ENCODE results near the gene TMEM132D.

Gene TMEM132D

DNA sequence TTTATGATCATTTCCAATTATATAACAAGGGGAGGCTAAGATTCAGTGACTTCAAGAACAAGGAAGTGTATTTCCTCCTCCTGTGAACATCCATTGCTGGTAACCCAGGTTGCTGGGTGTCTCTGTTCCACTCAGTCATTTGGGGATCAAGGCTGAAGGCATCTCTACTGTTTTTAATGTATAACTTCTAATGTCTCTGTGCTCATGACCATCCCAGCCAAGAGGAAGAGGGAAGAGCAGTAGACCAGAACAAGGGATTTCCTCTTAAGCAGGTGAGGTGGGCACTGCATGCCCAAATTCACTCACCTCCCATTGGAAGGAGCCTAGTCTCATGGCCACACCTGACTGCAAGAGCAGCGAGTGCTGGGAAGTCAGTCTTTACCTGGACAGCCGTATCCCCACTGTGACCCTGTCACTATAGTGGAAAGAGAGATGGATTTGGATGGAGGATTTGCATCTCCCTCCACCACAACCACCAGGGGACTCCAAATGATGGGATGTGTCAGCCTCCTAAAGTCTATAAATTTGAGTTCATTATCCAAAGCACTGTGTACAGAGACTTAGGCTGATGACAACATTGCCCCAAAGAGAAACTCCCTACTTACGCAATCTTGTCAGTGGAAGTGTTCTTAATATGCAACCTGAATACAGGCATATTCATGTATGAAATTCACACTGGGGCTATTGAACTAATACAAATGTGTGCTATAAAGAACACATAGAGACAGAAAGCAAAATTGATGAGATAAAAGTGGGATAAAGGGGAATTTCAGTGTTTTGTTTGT is 368.7 kb downstream of the TMEM132D start:
- no peak for DNase-seq (ENCODE audit: low spot score)

- no peak for DNase-seq (ENCODE audit: low spot score)
Observed at GRCh38 chr12:129532707-129533499, 370.9 kb downstream of the TMEM132D start.

GRCh38 chr12:129532082-129532481 is 371.7 kb downstream of the TMEM132D start:
- DNase-seq (ENCODE audit: low spot score) = no peak

DNA sequence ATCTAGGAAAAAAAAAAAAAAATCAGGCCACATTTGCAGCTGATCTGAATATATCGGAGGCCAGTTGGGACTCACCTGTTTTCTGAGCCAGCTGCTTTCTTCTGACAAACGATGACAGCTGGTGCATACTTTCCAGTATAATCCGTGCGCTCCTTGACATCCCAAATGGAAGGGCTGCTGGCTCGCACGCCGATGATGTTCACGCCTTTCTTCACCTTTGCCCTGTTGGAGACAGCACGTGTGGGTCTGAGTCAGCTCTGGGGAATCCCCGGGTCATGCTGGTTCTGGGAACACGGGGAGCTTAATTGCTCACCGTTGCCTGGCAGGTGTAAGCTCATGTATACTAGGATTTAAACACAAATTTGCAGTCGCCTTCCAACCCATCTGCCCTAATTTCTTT is 372.8 kb downstream of the TMEM132D start:
- DNase-seq (ENCODE audit: low spot score) = no peak

DNA sequence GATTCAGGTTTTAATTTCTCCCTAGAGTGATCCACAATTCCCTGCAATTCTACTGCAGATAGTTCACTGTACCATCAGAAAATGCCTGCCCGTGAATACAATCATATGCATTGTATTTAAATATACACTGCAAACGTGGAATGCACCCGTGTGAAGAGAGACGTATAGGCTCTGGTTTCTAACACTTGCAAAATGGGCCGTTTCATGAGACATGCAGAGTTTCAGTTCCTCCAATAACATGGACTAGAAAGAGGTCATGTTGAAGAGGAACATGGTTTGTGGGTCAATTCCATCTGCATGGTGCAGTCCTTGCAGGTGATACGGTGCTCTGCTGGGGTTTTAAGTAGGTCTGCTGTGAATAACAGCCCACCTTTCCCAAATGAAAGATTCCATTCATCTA is 373.3 kb downstream of the TMEM132D start:
- no peak for DNase-seq (ENCODE audit: low spot score)

- DNase-seq (ENCODE audit: low spot score) = no peak
Observed at GRCh38 chr12:129527506-129527905, 376.3 kb downstream of the TMEM132D start.

DNA sequence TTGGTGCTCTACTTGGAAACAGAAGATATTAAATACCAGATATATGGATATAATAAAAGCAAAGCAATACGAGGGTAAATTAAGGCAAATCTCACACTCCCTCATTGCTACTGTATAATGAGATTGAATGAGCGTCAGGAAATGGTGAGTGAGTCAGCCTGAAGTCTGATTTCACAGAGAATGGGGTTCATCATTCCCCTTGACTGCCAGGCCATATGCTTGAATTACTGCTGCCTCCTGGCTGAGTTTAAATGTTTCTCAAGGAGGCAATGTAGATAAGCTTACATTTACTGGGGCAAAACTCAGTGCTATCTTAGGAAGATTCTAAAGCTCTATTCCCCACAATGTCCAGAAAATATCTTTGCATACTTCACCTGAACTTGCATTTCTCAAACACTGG is 380.2 kb downstream of the TMEM132D start:
- no peak for DNase-seq (ENCODE audit: low spot score)

GRCh38 chr12:129520739-129521138 is 383.1 kb downstream of the TMEM132D start:
- DNase-seq (ENCODE audit: low spot score) = no peak

- no peak for DNase-seq (ENCODE audit: low spot score)
Observed at GRCh38 chr12:129503802-129504201, 400.0 kb downstream of the TMEM132D start.

GRCh38 chr12:129496226-129496625 is 407.6 kb downstream of the TMEM132D start:
- no peak for DNase-seq (ENCODE audit: low spot score)

GRCh38 chr12:129494766-129495165 is 409.1 kb downstream of the TMEM132D start:
- no peak for DNase-seq (ENCODE audit: low spot score)

GRCh38 chr12:129494260-129494659 is 409.6 kb downstream of the TMEM132D start:
- DNase-seq (ENCODE audit: low spot score) = no peak

DNA sequence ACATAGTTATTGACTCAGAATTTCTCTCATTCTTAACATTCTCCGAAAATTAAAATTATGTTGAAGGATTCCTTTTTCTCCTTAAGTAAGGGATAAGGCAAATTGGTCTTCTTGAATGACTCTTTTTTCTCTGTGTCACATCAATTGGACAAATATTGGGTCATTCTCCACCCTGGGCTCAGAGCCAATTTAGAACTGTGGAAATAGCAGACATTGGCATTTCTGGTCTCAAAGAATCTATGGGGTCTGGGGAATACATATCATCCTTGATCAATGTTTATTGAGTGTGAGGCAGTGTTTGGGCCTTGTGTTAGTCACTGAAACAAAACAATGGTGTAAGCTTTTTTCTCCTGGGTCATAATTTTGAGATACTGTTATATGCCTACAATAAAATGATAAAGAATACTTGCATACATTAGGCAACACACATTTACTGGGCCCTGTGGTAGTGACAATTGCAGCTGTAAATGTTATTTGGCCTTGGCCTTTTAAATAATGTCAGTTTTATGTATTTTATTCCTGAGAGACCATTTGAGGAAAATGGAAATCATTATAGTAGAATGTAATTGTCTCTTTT is 414.6 kb downstream of the TMEM132D start:
- DNase-seq (ENCODE audit: low spot score) = no peak

DNA sequence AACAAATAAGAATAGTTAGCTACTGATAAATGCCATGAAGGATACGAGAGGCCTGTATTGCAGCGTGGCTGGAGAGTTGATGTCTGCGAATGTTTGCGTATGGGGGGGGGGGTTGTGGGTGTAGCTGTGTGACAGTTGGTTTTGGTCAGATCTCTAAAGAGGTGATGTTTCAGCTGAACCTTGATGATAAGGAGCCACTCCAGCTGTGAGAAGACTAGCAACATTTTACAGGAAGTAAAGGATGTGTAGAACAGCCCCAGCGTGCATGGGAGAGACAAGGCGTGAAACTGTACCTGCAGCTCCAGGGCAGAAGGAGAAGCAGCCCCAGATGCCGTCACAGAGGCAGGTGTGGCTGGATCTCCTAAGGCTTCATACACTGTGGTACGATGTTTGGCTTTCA is 416.9 kb downstream of the TMEM132D start:
- no peak for DNase-seq (ENCODE audit: low spot score)

DNA sequence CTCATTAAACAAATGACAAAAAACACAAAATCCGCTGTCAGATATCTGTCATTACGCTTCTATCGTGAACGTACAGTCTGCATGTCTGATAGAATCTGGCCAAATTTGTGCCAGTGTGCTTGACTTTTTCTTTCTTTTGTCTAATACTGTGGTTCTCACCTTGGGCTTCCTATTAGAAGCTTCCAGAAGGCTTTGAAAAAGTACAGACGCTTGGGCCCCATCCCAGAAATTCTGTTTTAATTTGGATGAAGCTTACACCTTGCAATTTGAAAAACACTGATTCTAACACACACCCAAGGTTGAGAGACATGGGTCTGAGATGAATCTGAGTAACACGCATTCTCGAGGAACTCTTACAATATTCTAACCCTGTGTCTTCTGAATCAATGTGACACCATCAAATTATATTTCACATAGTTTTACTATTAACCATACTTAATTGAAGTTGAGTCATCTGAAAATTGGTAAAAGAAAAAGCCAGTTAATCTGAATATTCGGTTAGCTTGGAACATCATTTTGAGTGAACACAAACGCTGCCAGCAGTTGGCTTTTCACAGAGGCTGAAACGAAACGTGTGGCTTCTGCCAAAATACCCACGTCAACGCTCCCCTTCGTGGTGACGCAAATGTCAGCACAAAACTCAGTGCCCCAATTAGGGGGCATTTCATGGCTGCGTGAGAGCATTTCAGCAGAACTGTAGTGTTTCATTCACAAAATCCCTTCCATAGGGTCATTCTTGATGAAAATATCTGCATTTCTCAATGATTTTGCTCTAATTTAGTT is 420.5 kb downstream of the TMEM132D start:
- no peak for DNase-seq (ENCODE audit: low spot score)

DNA sequence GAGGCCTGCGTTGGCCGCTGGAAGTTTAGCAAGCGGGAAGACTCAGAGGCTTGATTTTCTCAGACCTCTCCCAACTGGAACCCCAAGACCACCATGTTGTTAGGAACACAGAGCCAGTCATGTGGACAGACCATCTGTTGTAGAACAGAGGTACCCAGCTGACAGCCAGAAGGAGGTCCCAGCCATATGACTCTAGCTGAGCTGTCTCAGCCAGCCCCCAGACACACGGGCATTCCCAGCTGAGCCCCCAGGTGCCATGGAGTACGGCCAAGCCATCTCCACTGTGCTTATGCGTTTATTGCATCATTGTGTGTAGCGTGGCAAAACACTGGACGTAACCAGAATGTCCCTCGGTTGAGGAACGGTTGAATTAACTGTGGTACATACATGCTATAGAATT is 421.9 kb downstream of the TMEM132D start:
- DNase-seq (ENCODE audit: low spot score) = no peak

- DNase-seq (ENCODE audit: low spot score) = no peak
Observed at GRCh38 chr12:129470196-129470595, 433.6 kb downstream of the TMEM132D start.

- no peak for DNase-seq (ENCODE audit: low spot score)
Observed at GRCh38 chr12:129467726-129468125, 436.1 kb downstream of the TMEM132D start.

- no peak for DNase-seq (ENCODE audit: low spot score)
Observed at GRCh38 chr12:129467289-129467688, 436.5 kb downstream of the TMEM132D start.

GRCh38 chr12:129466499-129466898 is 437.3 kb downstream of the TMEM132D start:
- DNase-seq (ENCODE audit: low spot score) = no peak

- DNase-seq (ENCODE audit: low spot score) = no peak
Observed at GRCh38 chr12:129459886-129460285, 443.9 kb downstream of the TMEM132D start.

- no peak for DNase-seq (ENCODE audit: low spot score)
Observed at GRCh38 chr12:129446696-129447095, 457.1 kb downstream of the TMEM132D start.
